Peyer's patch (tissue), 4 donors: ENCODE results near the gene ANGPTL2.

Source experiments
- CTCF ChIP-seq, 6 experiments: fragments of 450-650 bp in 4 of 6; fragments of 200-600 bp in 2 of 6; sonication (generic) in 1 of 6; IDR thresholded peaks; one replicate each; pipeline ENCODE4 v1.5.1; 2017 to 2019; ENCODE audit warnings: antibody characterized with exemption in 6 of 6, mild to moderate bottlenecking in 3 of 6, moderate library complexity in 1 of 6
- POLR2A ChIP-seq, 2 donors: fragments of 450-650 bp; IDR thresholded peaks; one replicate each; pipeline ENCODE4 v1.5.1; 2017; ENCODE audit warnings: antibody characterized with exemption in 2 of 2, mild to moderate bottlenecking in 2 of 2, moderate library complexity in 2 of 2

DNA sequence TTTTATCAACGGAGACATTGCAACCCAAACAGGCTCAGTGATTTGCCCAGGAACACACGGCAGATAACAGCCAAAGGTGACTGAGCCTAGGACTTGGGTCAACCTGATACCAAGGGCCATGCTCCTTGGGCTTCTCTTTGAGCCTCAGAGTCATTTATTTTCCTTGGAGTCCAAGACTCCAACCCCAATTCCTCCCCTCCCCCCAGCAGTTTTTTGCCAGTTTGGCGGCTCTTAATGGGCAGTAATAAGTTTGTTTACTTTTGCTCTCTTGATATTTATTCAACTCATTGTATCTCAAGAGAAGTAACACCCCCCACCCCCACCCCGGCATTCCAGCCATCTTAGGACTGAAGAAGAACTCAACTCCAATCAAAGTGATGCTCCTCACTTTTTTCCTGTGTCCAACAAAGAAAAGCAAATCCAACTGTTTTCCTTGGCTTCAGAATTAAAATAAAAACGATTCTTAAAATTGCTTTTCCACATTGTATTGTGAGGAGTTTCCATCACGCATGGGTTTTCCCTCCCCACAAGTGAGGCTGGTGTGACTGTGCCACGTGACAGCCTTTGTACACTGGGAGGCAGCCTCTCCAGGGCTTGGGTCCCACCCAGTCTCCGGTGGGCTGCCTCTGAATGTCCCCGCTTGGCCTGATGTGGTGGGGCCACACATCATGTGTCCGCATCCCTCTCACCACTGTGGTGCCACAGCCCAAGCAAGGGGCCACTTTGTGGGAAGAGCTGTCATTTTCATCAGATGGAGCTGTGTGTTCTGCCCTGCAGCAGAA is 9.1 kb downstream of the ANGPTL2 start:
- TF ChIP-seq POLR2A (IDR thresholded peaks at IDR 0.05) (no peak), CTCF (IDR thresholded peaks at IDR 0.05) (no peak)
